IMR-90 (cell line): ENCODE results near the gene KRTCAP2. TPM values are rescaled to one million over a fixed set of nuclear protein-coding genes. Genes with fewer than 3 reads are reported as not detected.

Experiments used
- ATAC-seq: fragments of 200-7000 bp; cut with Tn5 transposase; 2 replicates; pipeline ENCODE4 v1.9.1; 2020; ENCODE audit warnings: low read depth, mild to moderate bottlenecking, moderate library complexity
- BruUV-seq: library from RNA; stranded (reverse); fragments of 400-500 nt; replicated peaks from 2 replicates; lab custom pipeline; 2021; lab: Mats Ljungman, UMichigan
- CTCF ChIA-PET: fragments of 300-600 bp; formaldehyde crosslinking; extraction: SDS; loops from one replicate; lab custom pipeline; 2021; ENCODE audit warnings: antibody characterized with exemption; lab: Yijun Ruan, JAX
- POLR2A ChIA-PET: fragments of 300-600 bp; sonication (Branson Sonifier 250); formaldehyde crosslinking; loops from one replicate; lab custom pipeline; 2022; ENCODE audit warnings: antibody characterized with exemption; ENCODE audit not compliant: unreplicated experiment; lab: Charles Lee
- DNase-seq: peaks from one replicate; pipeline ENCODE4 v3.0.0; 2013
- H2AFZ ChIP-seq: replicated peaks from 2 replicates; pipeline ENCODE3; 2013; ENCODE audit warnings: low read length, mild to moderate bottlenecking; ENCODE audit not compliant: poor library complexity
- H2AK5ac ChIP-seq: 2 replicates; pipeline ENCODE4 v1.6.1; 2013; ENCODE audit warnings: low read depth, low read length, inconsistent platforms
- H2AK9ac ChIP-seq: replicated peaks from 2 replicates; pipeline ENCODE3; 2013; ENCODE audit warnings: mild to moderate bottlenecking, low read depth, low read length, moderate library complexity; ENCODE audit not compliant: poor library complexity
- H2BK120ac ChIP-seq: 2 replicates; pipeline ENCODE4 v1.6.1; 2013; ENCODE audit warnings: low read depth, low read length, inconsistent platforms
- H2BK15ac ChIP-seq: 3 replicates; pipeline ENCODE4 v1.6.1; 2013; ENCODE audit warnings: low read depth, low read length, inconsistent platforms
- H2BK20ac ChIP-seq: 2 replicates; pipeline ENCODE4 v1.6.1; 2013; ENCODE audit warnings: low read depth, mild to moderate bottlenecking, inconsistent platforms, low read length, moderate library complexity
- H2BK5ac ChIP-seq: 2 replicates; pipeline ENCODE4 v1.6.1; 2013; ENCODE audit warnings: mild to moderate bottlenecking, low read depth, low read length, inconsistent platforms; ENCODE audit not compliant: poor library complexity, severe bottlenecking
- H3K14ac ChIP-seq: replicated peaks from 2 replicates; pipeline ENCODE4 v1.6.1; 2013; ENCODE audit warnings: low read depth, low read length, inconsistent platforms
- H3K18ac ChIP-seq: 2 replicates; pipeline ENCODE4 v1.6.1; 2013; ENCODE audit warnings: low read depth, low read length, control low read depth
- H3K23ac ChIP-seq: 2 replicates; pipeline ENCODE4 v1.6.1; 2013; ENCODE audit warnings: low read depth, low read length, inconsistent platforms
- H3K27ac ChIP-seq: 2 replicates; pipeline ENCODE4 v1.5.1; 2013; ENCODE audit warnings: mild to moderate bottlenecking, control low read depth, low read length; ENCODE audit not compliant: insufficient read depth
- H3K27me3 ChIP-seq: 2 replicates; pipeline ENCODE4 v1.6.1; 2013; ENCODE audit warnings: low read length; ENCODE audit not compliant: control insufficient read depth, insufficient read depth
- H3K36me3 ChIP-seq: 2 replicates; pipeline ENCODE4 v1.6.1; 2013; ENCODE audit warnings: low read length, mixed read lengths; ENCODE audit not compliant: control insufficient read depth, insufficient read depth
- H3K4ac ChIP-seq: 2 replicates; pipeline ENCODE4 v1.6.1; 2013; ENCODE audit warnings: low read depth, low read length, inconsistent platforms
- H3K4me1 ChIP-seq: 2 replicates; pipeline ENCODE4 v1.6.1; 2013; ENCODE audit warnings: low read length, mixed read lengths; ENCODE audit not compliant: control insufficient read depth, insufficient read depth
- H3K4me2 ChIP-seq: 2 replicates; pipeline ENCODE4 v1.6.1; 2013; ENCODE audit warnings: low read depth, mild to moderate bottlenecking, control low read depth, low read length, moderate library complexity
- H3K4me3 ChIP-seq: 2 replicates; pipeline ENCODE4 v1.5.1; 2013; ENCODE audit warnings: low read depth, mild to moderate bottlenecking, control low read depth, low read length, moderate library complexity; ENCODE audit not compliant: insufficient read depth
- H3K56ac ChIP-seq: 2 replicates; pipeline ENCODE4 v1.6.1; 2013; ENCODE audit warnings: low read length, inconsistent platforms; ENCODE audit not compliant: insufficient read depth; ENCODE audit errors: extremely low read depth
- H3K79me1 ChIP-seq, 2 experiments: 2 replicates each; pipeline ENCODE4 v1.6.1; 2013; ENCODE audit warnings: low read length in 2 of 2, inconsistent platforms in 1 of 2, low read depth in 1 of 2
- H3K9ac ChIP-seq: 2 replicates; pipeline ENCODE4 v1.6.1; 2013; ENCODE audit warnings: low read depth, low read length, control low read depth
- H3K9me1 ChIP-seq: 2 replicates; pipeline ENCODE4 v1.6.1; 2013; ENCODE audit warnings: low read length, inconsistent platforms; ENCODE audit not compliant: insufficient read depth
- H3K9me3 ChIP-seq: 2 replicates; pipeline ENCODE4 v1.6.1; 2013; ENCODE audit warnings: low read length; ENCODE audit not compliant: control insufficient read depth, insufficient read depth
- H4K20me1 ChIP-seq: 2 replicates; pipeline ENCODE4 v1.6.1; 2013; ENCODE audit warnings: low read length, inconsistent platforms; ENCODE audit not compliant: insufficient read depth
- H4K5ac ChIP-seq: 2 replicates; pipeline ENCODE4 v1.6.1; 2013; ENCODE audit warnings: mild to moderate bottlenecking, low read depth, low read length, control low read depth
- H4K8ac ChIP-seq, 2 experiments: 2 replicates each; pipeline ENCODE4 v1.6.1; 2013; ENCODE audit warnings: low read depth in 2 of 2, low read length in 2 of 2, control low read depth in 1 of 2, inconsistent platforms in 1 of 2
- H4K91ac ChIP-seq: 2 replicates; pipeline ENCODE4 v1.6.1; 2013; ENCODE audit warnings: low read depth, low read length, inconsistent platforms; ENCODE audit not compliant: insufficient read depth
- BHLHE40 ChIP-seq: fragments of 150-350 bp; IDR thresholded peaks from 2 replicates; pipeline ENCODE4 v1.6.1; 2016; ENCODE audit warnings: mild to moderate bottlenecking, low read depth, low read length
- CEBPB ChIP-seq: IDR thresholded peaks from 2 replicates; pipeline ENCODE4 v1.6.1; 2012; ENCODE audit warnings: low read depth, low read length, improper control_type of control experiment
- CHD1 ChIP-seq: IDR thresholded peaks from 2 replicates; pipeline ENCODE4 v1.6.1; 2012; ENCODE audit warnings: low read depth, low read length, improper control_type of control experiment
- CTCF ChIP-seq: conservative IDR thresholded peaks from 2 replicates; pipeline ENCODE4 v1.5.1; 2012; ENCODE audit warnings: mild to moderate bottlenecking, low read depth, low read length, improper control_type of control experiment
- FOS ChIP-seq: fragments of 150-350 bp; IDR thresholded peaks from 2 replicates; pipeline ENCODE4 v1.6.1; 2016; ENCODE audit warnings: low read depth, low read length
- MAFK ChIP-seq: IDR thresholded peaks from 2 replicates; pipeline ENCODE4 v1.6.1; 2012; ENCODE audit warnings: low read depth, low read length, improper control_type of control experiment
- MAZ ChIP-seq: IDR thresholded peaks from 2 replicates; pipeline ENCODE4 v1.6.1; 2012; ENCODE audit warnings: low read depth, mild to moderate bottlenecking, low read length, improper control_type of control experiment, moderate library complexity, borderline replicate concordance
- MXI1 ChIP-seq: IDR thresholded peaks from 2 replicates; pipeline ENCODE4 v1.6.1; 2012; ENCODE audit warnings: low read depth, mild to moderate bottlenecking, low read length, moderate library complexity, borderline replicate concordance
- NFE2L2 ChIP-seq: fragments of 150-350 bp; IDR thresholded peaks from 2 replicates; pipeline ENCODE4 v1.6.1; 2016; ENCODE audit warnings: low read depth, mild to moderate bottlenecking, low read length
- POLR2A ChIP-seq: IDR thresholded peaks from 2 replicates; pipeline ENCODE4 v1.6.1; 2012; ENCODE audit warnings: mild to moderate bottlenecking, low read depth, low read length
- RAD21 ChIP-seq: IDR thresholded peaks from 2 replicates; pipeline ENCODE4 v1.6.1; 2012; ENCODE audit warnings: low read length, improper control_type of control experiment
- RCOR1 ChIP-seq: IDR thresholded peaks from 2 replicates; pipeline ENCODE4 v1.6.1; 2012; ENCODE audit warnings: mild to moderate bottlenecking, low read length, improper control_type of control experiment; ENCODE audit not compliant: insufficient replicate concordance
- RFX5 ChIP-seq: IDR thresholded peaks from 2 replicates; pipeline ENCODE4 v1.8.0; 2012; ENCODE audit warnings: low read depth, mild to moderate bottlenecking, low read length, moderate library complexity
- SMC3 ChIP-seq: fragments of 150-350 bp; IDR thresholded peaks from 2 replicates; pipeline ENCODE4 v1.6.1; 2016; ENCODE audit warnings: low read depth, mild to moderate bottlenecking, antibody characterized with exemption, low read length, moderate library complexity
- WGBS, 2 experiments: methylation state at CpG; one replicate each; pipeline versions ENCODE4 v1.1.5 to v1.1.7; 2013; ENCODE audit warnings: missing lambda C conversion rate in 2 of 2; ENCODE audit not compliant: insufficient read length in 1 of 2; ENCODE audit errors: extremely low coverage in 2 of 2; 5-methylcytosine and 5-hydroxymethylcytosine counted together
- dilution Hi-C: fragments of 300-500 bp; cut with HindIII; formaldehyde crosslinking; loops from one replicate; pipeline ENCODE4 v1.14.3; 2018; ENCODE audit warnings: low sequenced_read_pairs; ENCODE audit not compliant: unreplicated experiment
- in situ Hi-C: fragments of 300-500 bp; cut with MboI; formaldehyde crosslinking; loops from 3 replicates; pipeline ENCODE4 v1.14.3; 2019; ENCODE audit warnings: low sequenced_read_pairs, inconsistent platforms, mixed read lengths
- intact Hi-C: fragments of 100-400 bp; cut with micrococcal nuclease; formaldehyde crosslinking; loops from 2 replicates; pipeline ENCODE4 v1.10.0; 2022
- polyA plus RNA-seq, 3 experiments: library from polyadenylated mRNA; depleted of rRNA; stranded (reverse); fragments of >200 nt; gene quantifications; 2 replicates each; pipeline ENCODE4 v1.2.3, GENCODE V29; 2012; ENCODE audit warnings: low replicate concordance in 1 of 3
- total RNA-seq: library from RNA; depleted of rRNA; stranded (reverse); fragments of >200 nt; gene quantifications from 2 replicates; pipeline ENCODE4 v1.2.3, GENCODE V29; 2012
- TF ChIP-seq, protein P1 (sequence below): fragments of 150-350 bp; IDR thresholded peaks from 2 replicates; pipeline ENCODE4 v1.6.1; 2016; ENCODE audit warnings: low read depth, mild to moderate bottlenecking, low read length, moderate library complexity, borderline replicate concordance

Gene KRTCAP2
- total and polyA plus RNA-seq, 2 of the 4 experiments (the other 2 are of a cell fraction) = 76.7 to 232 TPM

- Histone ChIP-seq H4K8ac (no peak overlapping the region), H2BK5ac (no peak overlapping the region)
- no TSS peak for BruUV-seq
Measured at GRCh38 chr1:155182052-155182550, 9.0 kb upstream of the KRTCAP2 start.

More at GRCh38 chr1:155182052-155182550, 9.0 kb upstream of the KRTCAP2 start:
- Histone ChIP-seq H2BK120ac (no peak overlapping the region), H3K4ac (no peak overlapping the region), H3K56ac (no peak overlapping the region), H2AK9ac (no peak overlapping the region), H3K4me3 (no peak overlapping the region), H3K23ac (no peak overlapping the region), H2BK15ac (no peak overlapping the region), H3K14ac (no peak overlapping the region), H3K9me1 (no peaks in the 10 kb centered on the region), H3K9me3 (no peaks in the 10 kb centered on the region), H3K4me2 (no peak overlapping the region), H3K27me3 (no peaks in the 10 kb centered on the region), H3K36me3 (peaks cover 41% of the 10 kb centered on the region), H3K79me1 (peaks cover 0 to 3% of the 10 kb centered on the region in 2 experiments; a peak in 1 of 4 replicates), H3K9ac (no peak overlapping the region), H4K5ac (no peak overlapping the region), H3K4me1 (no peaks in the 10 kb centered on the region), H2AK5ac (no peak overlapping the region), H3K18ac (no peak overlapping the region), H2BK20ac (no peak overlapping the region), H3K27ac (no peak overlapping the region), H2AFZ (no peak overlapping the region), H4K20me1 (no peaks in the 10 kb centered on the region), H4K91ac (no peak overlapping the region)
- ATAC-seq (no peak), DNase-seq (no peak)
- CTCF ChIA-PET = no interaction called here
- intact Hi-C loops (no loop called here), in situ Hi-C loops (no loop called here), dilution Hi-C loops (no loop called here)
- 100% methylated on average over 1 of the region's 7 CpGs for WGBS, 2 experiments
- POLR2A ChIA-PET = no interaction called here
- TF ChIP-seq CTCF = no peak
- no peak for TF ChIP-seq SMC3
- TF ChIP-seq CHD1 = no peak
- no peak for TF ChIP-seq CEBPB
- no peak for TF ChIP-seq FOS
- no peak for TF ChIP-seq POLR2A
- no peak for TF ChIP-seq RAD21
- no peak for TF ChIP-seq MAZ
- no peak for TF ChIP-seq RFX5
- TF ChIP-seq MAFK = no peak
- no peak for TF ChIP-seq RCOR1
- TF ChIP-seq MXI1 = no peak
- TF ChIP-seq, protein P1, sequence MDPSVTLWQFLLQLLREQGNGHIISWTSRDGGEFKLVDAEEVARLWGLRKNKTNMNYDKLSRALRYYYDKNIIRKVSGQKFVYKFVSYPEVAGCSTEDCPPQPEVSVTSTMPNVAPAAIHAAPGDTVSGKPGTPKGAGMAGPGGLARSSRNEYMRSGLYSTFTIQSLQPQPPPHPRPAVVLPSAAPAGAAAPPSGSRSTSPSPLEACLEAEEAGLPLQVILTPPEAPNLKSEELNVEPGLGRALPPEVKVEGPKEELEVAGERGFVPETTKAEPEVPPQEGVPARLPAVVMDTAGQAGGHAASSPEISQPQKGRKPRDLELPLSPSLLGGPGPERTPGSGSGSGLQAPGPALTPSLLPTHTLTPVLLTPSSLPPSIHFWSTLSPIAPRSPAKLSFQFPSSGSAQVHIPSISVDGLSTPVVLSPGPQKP = no peak
- TF ChIP-seq NFE2L2 = no peak
- no peak for TF ChIP-seq BHLHE40
